ENCODE measurements around the gene GPR158.

- TF ChIP-seq PAX5 (IDR thresholded peaks at IDR 0.05; ENCODE audit: insufficient read depth, low read length, severe bottlenecking) (no peak), POLR2A (IDR thresholded peaks at IDR 0.05; ENCODE audit: low read depth, low read length) (no peak)
These were observed 57.0 kb downstream of the GPR158 start for GRCh38 chr10:25231751-25232150.
